Measurements from ENCODE around the gene THBS2.

Gene THBS2

DNA sequence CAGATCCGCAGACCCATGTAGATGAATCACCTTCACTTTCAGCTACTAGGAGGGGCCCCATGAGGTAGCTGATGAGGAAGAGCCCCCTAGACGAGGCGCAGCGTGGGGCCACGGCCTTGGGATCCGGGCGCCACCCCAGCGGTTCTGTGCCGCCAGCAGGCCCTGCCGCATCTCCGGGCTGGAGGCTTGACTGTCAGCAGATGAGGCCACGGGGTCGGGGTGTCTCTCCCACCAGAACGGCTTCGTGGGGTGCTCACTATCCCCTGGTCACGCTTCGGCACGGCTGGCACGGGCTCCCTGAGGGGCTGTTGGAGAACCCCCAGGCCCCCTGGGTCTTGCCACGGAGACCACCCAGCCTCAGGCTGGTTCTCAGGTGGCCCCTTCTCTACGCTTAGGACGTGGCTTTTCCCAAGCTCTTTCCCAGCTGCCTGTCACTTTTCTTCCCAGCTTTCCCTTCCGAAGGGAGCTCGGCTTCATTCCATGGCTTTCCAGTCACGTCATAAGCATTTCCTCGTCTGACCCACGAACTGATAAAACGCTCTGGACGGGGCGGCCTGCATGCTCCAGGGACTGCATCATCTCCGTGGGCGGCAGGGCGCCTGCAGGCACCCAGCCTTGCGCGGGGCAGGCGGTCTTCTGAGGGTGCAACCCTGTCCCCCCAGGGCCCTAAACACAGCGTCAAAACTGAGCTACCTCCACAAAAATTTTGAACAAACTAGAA, 85.9 kb downstream of the THBS2 start:
- no CpG with 5 or more reads among the region's 37 CpGs for WGBS (ENCODE audit: extremely low coverage, insufficient coverage, low lambda C conversion rate)
- no peaks in the 10 kb centered on the region for H3K27me3 ChIP-seq (ENCODE audit: insufficient read depth, low read length, poor library complexity)
- no peak overlapping the region for H3K56ac ChIP-seq (ENCODE audit: low read length)
- no peak overlapping the region for H3K4me2 ChIP-seq (ENCODE audit: low read length)
- H3K4ac ChIP-seq (ENCODE audit: low read depth, low read length): no peak overlapping the region
- no peaks in the 10 kb centered on the region for H3K4me1 ChIP-seq (ENCODE audit: control insufficient read depth, low read depth, low read length)
- H3K79me2 ChIP-seq (ENCODE audit: control insufficient read depth, insufficient read depth, low read length): no peaks in the 10 kb centered on the region
- no peak overlapping the region for H4K8ac ChIP-seq (ENCODE audit: low read depth, low read length)
- H2BK15ac ChIP-seq (replicated peaks; ENCODE audit: low read depth): no peak overlapping the region
- no peak overlapping the region for H4K5ac ChIP-seq (ENCODE audit: low read length)
- no peaks in the 10 kb centered on the region for H3K79me1 ChIP-seq (ENCODE audit: low read length)
- H3K27ac ChIP-seq (ENCODE audit: low read depth, low read length): no peak overlapping the region
- H3K18ac ChIP-seq (ENCODE audit: low read length): no peak overlapping the region
- no peak overlapping the region for H3K4me3 ChIP-seq (ENCODE audit: low read length)
- no peak for DNase-seq
- H3K9ac ChIP-seq (ENCODE audit: low read length): no peak overlapping the region
- no peak overlapping the region for H2BK5ac ChIP-seq (ENCODE audit: low read length)
- H2BK120ac ChIP-seq (ENCODE audit: low read depth, low read length): no peak overlapping the region
- no peak overlapping the region for H3K23ac ChIP-seq (ENCODE audit: low read length)
- H2AK5ac ChIP-seq (ENCODE audit: low read length): no peak overlapping the region
- H3K36me3 ChIP-seq (ENCODE audit: control insufficient read depth, insufficient read depth, low read length): no peaks in the 10 kb centered on the region

DNA sequence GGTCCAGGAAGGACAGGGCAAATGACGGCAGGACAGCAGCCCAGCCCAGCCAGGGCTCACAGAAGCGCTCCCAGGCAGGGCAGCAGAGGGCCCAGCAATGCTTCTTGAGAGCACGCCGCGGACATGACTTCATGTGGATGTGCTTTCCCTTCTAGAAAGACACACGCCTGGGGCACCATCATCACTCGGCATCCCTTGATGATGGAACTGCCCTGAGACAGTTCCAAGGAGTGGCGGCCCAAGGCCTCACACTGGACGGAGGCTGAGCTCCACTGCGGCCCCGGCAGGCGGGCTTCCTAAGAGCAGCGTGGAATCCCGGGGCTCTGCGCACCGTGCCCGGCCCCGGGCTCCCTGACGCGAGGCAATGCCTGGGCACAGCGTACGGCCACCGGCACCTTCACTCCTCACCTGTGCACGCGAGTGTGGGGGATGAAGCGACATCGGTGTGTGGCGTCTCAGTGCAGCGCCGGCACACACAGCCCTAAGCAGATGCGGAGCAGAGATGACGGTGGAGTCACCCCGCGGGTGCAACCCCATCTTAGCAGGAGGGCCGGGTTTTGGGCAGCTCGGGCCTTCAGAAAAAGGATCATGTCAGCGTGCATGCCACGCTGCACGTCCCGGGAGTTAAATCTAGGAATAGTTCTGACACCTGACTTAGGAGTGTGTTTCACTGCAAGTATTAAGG, 86.6 kb downstream of the THBS2 start:
- Histone ChIP-seq H3K4me1 (ENCODE audit: control insufficient read depth, low read depth, low read length) (no peaks in the 10 kb centered on the region), H3K79me2 (ENCODE audit: control insufficient read depth, insufficient read depth, low read length) (no peaks in the 10 kb centered on the region), H4K5ac (ENCODE audit: low read length) (no peak overlapping the region), H3K27me3 (ENCODE audit: insufficient read depth, low read length, poor library complexity) (no peaks in the 10 kb centered on the region), H4K8ac (ENCODE audit: low read depth, low read length) (no peak overlapping the region), H3K79me1 (ENCODE audit: low read length) (no peaks in the 10 kb centered on the region), H3K4ac (ENCODE audit: low read depth, low read length) (no peak overlapping the region), H3K36me3 (ENCODE audit: control insufficient read depth, insufficient read depth, low read length) (no peaks in the 10 kb centered on the region), H3K4me3 (ENCODE audit: low read length) (no peak overlapping the region), H3K56ac (ENCODE audit: low read length) (no peak overlapping the region), H3K27ac (ENCODE audit: low read depth, low read length) (no peak overlapping the region), H3K23ac (ENCODE audit: low read length) (no peak overlapping the region), H2AK5ac (ENCODE audit: low read length) (no peak overlapping the region), H2BK15ac (replicated peaks; ENCODE audit: low read depth) (no peak overlapping the region), H3K9ac (ENCODE audit: low read length) (no peak overlapping the region), H2BK5ac (ENCODE audit: low read length) (no peak overlapping the region), H3K18ac (ENCODE audit: low read length) (no peak overlapping the region), H3K4me2 (ENCODE audit: low read length) (no peak overlapping the region), H2BK120ac (ENCODE audit: low read depth, low read length) (no peak overlapping the region)
- no CpG with 5 or more reads among the region's 40 CpGs for WGBS (ENCODE audit: extremely low coverage, insufficient coverage, low lambda C conversion rate)
- DNase-seq: no peak

Measured in mesendoderm (in vitro differentiated cells).